H1 (cell line): ENCODE data around the gene TBC1D24. TPM values are rescaled to one million over a fixed set of nuclear protein-coding genes. Genes with fewer than 3 reads are reported as not detected.

ENCODE experiments used
- SIN3A ChIP-seq, 2 experiments: IDR thresholded peaks in 1 of 2; conservative IDR thresholded peaks in 1 of 2; 2 replicates each; pipeline ENCODE4 v1.6.1; 2011 to 2012; ENCODE audit warnings: low read length in 2 of 2, improper control_type of control experiment in 1 of 2, low read depth in 1 of 2, mild to moderate bottlenecking in 1 of 2
- polyA plus RNA-seq, 7 experiments: library from polyadenylated mRNA; depleted of rRNA in 3 of 7; stranded (reverse) in 5 of 7; unstranded in 2 of 7; fragments of >200 nt in 5 of 7; fragments of 200-250 nt in 2 of 7; gene quantifications; 1 replicate in 5 of 7; 2 replicates in 1 of 7; 4 replicates in 1 of 7; pipeline versions ENCODE4 v1.2.1 to v1.2.3, GENCODE V29; 2011 to 2013; ENCODE audit warnings: missing spikeins in 2 of 7, mixed read lengths in 2 of 7
- total RNA-seq: library from RNA; stranded (reverse); fragmentation: NEBNext Ultra II Directional; extraction: Animal tissue kit (Norgen Biotek cat#: 25700); gene quantifications from 2 replicates; pipeline ENCODE4 v1.2.1, GENCODE V29; 2021

The TBC1D24 gene
- total and polyA plus RNA-seq, 2 of the 8 experiments (the other 6 are each of a cell fraction or from before 2014, with no cell fraction given), result 8.7 to 21.5 TPM

DNA sequence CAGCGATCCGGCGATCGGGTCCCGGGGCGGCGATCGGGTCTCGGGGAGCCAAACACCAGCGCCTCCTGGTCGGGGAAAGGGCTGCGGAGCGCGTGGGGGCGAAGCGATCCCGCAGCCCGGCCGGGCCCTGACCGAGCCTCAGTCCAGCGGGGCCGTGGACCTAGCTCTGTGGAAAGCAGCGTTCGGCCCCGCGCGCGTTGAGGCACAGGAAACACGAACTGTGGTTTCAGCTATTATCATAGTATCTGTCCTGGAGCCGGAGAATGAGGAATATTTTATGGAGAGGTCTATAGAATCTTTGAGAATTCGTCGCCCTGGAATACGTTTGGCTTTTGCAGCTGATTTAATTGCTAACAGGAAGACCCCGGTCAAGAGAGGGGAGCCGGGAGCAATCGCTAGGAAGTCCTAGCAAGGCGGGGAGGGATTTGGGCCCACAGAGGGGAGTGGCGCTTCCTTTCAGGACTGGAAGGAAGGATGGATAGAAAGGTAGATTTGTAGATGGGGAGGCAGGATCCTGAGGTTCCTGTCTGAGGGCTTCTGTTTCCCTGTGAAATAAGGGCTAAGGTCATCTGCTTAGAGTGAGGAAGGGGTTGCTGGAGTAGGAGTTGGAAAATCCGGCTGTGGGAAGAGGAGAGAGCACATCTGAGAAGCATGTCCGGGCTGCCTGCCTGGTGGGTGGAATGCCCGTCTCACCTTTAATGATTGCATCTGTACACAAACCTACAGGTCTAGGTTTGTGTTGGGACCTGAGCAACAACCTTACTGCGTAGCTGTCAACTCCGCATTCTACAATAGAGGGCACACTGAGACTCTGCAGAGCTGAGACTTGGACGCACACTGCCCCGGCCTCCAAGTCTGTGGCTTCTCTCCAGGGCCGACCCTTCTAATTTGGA is 44.9 kb upstream of the TBC1D24 start (continued):
- TF ChIP-seq SIN3A (conservative IDR thresholded peaks at IDR 0.05 in 1 of 2, IDR thresholded peaks at IDR 0.05 in 1 of 2; ENCODE audit: low read depth in 1 of 2, low read length in 2 of 2), result 0 out of 4 replicates have a peak, but pooled peaks of 1 of the 2 experiments have one; percentile 48
